T-helper 2 cell treated with Interferon-gamma antibody and Interleukin-4, amounts not matched to agents 100 ng/mL and 5 ng/mL, for 36 hours (primary cell): ENCODE measurements around the gene IL20RB. TPM values are rescaled to one million over a fixed set of nuclear protein-coding genes. Genes with fewer than 3 reads are reported as not detected.

Experiments
- intact Hi-C: fragments of 100-400 bp; cut with micrococcal nuclease; formaldehyde crosslinking; loops from one replicate; pipeline ENCODE4 v1.15.1; 2023
- total RNA-seq: library from RNA; stranded (reverse); gene quantifications from 2 replicates; pipeline ENCODE4 v1.2.3, GENCODE V29; 2022

The IL20RB gene
- total RNA-seq, 1 donor from 2014 or later = 3.2 TPM

GRCh38 chr3:137032465-137033120 lies 74.8 kb downstream of the IL20RB start:
- intact Hi-C loops = loop anchor here (2.0 to 10.0 kb wide), 2 partner anchors 912 to 938 kb away; no protein-coding TSS in a partner anchor

- intact Hi-C loops = loop anchor here (10.0 kb wide), 1 partner anchor 909 kb away; no protein-coding TSS in a partner anchor
Measured at GRCh38 chr3:137035631-137036030, 77.8 kb downstream of the IL20RB start.

GRCh38 chr3:137039570-137039969 lies 81.8 kb downstream of the IL20RB start:
- intact Hi-C loops = loop anchor here (10.0 kb wide), 1 partner anchor 905 kb away; no protein-coding TSS in a partner anchor

- intact Hi-C loops = no loop called here
Measured at GRCh38 chr3:137041251-137041650, 83.5 kb downstream of the IL20RB start.

GRCh38 chr3:137041686-137042085 lies 83.9 kb downstream of the IL20RB start:
- intact Hi-C loops = no loop called here

- intact Hi-C loops = no loop called here
Measured at GRCh38 chr3:137046747-137047146, 89.0 kb downstream of the IL20RB start.

GRCh38 chr3:137047240-137047639 lies 89.5 kb downstream of the IL20RB start:
- intact Hi-C loops = no loop called here

GRCh38 chr3:137050281-137050680 lies 92.5 kb downstream of the IL20RB start:
- intact Hi-C loops = no loop called here

- intact Hi-C loops = no loop called here
Measured at GRCh38 chr3:137052298-137052697, 94.5 kb downstream of the IL20RB start.

Other genes with a start within 250 kb of the IL20RB start
- gene STAG1, start 205.6 kb upstream of the IL20RB start, total RNA-seq = 48.7 and 50.8 TPM in 2 replicates
- 0.34 and 0.48 TPM in 2 replicates for gene SLC35G2, start 138.9 kb upstream of the IL20RB start, total RNA-seq
- gene NCK1, start 95.8 kb upstream of the IL20RB start, total RNA-seq = 41.5 and 45.4 TPM in 2 replicates